Inflammatory macrophage treated with lipopolysaccharide for 1 hour (primary cell): ENCODE results near the gene CD300LG.
"Not testable (repeated sequence)": the region's sequence is repeated elsewhere in the genome, so short reads cannot be mapped to it uniquely, and the experiment has no call there.

Experiments used
- DNase-seq, 2 donors: peaks; one replicate each; pipeline ENCODE4 v3.0.0-alpha.2; 2020 to 2022

CD300LG gene

DNA sequence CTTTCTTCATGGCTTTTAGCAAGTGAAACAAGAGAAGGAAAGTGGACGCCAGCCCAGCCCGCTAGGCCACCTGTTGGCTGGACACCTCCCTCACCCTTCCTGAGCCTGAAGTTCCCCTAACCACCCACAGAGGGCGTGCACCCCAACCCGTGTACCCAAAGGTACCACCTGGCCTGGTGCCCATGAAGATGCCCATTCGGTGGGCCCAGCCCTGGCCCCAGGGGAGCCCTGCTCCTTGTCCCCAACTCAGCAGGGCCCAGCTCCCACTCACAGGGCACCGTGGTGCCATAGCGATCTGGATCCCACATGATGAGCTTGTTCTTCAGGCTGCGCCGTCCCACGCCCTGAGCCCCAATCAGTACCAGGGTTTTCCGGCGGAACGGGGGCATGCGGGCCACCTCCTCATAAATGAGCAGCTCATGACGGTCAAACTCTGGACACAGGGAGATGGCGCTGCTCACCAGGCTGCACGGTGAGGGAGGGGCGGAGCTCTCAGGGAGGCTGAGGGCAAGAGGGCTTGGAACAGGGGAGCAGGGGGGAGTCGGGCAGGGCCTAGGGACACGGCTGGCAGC lies 33.5 kb downstream of the CD300LG start:
- DNase-seq: peak in 1 of 2 donors; percentile 20

DNA sequence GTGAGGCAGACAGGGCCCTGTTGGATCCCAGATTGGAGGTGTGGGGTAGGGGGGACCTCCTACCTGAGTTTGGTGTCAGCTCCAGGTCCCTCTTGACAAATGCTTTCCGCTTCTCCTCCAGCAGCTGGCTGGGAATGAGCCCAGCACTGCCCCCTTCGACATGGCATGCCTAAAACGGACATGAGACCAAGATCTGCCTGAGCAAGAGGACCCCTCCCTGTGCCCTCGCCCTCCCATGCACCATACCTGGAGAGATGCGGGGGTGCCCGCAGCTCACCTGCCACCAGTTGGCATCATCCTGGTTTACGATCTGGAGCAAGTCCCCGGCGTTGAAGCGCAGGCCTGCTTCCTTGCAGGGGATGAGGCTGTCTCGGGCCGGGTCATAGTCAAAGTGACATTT lies 34.2 kb downstream of the CD300LG start:
- DNase-seq: no peak

DNA sequence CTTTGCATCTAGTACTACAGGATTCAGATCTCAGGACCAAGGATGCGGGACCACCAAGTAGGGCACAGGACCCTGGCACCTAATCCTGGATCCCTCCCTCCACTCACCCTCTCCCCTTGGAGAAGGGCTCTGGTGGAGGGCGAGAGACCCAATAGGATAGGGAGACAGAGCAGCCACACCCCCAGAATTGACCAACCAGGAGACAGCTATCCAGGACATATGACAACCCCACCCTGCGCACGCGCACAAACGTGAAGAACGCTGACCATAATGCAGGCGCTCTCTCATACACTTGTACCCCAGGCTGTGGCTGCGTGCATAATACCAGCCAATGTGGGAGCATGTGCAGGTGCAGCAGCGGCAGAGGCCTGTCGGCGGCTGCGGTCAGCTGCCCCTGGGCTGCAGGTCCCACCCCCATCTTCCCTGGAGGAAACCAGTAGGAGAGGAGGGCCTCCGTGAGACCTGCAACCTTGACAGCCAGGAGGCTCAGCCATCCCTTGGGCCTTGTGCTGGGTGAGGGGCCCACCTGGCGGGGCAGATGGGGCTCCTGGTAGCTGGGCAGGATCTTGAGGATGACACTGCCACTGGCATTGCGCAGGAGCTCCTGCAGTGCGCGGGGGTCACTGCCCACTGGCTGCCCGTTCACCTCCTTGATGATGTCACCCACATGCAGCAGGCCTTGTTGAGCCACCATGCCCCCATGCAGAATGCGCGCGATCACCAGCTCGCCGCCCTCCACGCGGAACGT lies 35.0 kb downstream of the CD300LG start:
- no peak for DNase-seq

DNA sequence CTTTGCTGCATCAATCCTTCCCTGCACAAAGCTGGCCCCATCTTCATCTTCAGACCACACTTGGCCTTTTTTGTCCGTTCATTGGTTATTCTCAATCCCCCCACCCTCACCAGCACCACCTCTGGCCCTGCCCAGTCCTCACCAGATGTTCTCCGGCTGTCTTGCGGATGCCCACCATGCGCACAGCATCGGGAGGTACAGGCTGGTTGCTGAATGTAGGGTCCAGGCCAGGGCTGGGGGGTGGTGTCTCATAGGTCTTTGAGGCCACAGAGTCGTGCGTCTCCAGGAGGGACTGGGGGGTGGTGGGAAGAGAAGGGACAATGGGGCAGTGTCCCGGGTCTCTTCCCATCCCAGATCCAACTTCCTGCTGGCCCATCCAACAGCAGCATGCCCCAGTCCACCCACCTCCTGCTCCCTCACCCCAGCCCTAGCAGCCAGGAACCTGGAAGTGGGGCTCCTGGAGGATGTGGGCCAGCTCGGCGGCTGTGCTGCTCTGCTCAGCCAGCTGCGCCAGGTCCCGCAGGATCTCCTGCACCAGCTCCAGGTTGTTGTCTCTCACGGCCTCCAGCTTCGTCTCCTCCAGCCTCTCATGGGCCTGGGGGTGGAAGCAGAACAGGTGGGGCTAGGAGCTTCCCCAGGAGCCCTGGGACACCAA lies 35.9 kb downstream of the CD300LG start:
- DNase-seq: no peak

DNA sequence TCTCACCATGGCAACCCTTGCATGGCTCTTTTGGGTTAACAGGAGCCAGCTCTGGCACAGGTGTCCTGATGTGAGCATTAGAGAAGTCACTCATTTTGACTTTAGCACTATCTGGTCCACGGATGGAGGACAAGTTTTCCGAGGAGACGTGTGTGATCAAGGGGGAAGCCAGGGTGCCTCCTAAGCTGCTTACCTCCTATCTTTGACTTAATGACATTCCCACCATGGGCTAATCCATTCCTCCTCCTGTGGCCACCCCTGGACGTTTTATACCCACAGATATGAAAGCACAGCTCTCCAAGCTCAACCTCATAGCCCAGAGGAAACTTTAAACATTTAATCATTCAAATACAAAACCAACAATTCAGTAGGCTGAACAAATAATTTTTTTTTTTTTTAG lies 41.6 kb downstream of the CD300LG start:
- DNase-seq: no peak

DNA sequence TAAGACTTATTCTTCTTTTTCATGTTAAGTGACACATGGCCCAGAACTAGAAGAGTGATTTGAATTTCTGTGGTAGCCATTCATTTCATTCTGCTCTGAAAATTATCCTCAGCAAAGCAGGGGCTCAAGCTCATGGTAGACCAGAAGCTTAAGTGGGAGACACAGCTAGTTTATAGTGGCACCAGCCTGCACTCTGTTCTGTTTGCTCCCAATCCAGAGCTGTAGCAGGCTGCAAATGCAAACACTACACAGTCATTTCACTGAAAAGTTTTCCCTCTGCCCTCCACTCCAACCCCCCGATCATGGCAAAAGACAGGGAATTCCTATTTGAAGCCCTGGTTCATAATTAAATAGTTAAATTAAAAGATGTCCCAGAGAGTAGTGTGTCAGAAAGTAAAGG lies 43.3 kb downstream of the CD300LG start:
- DNase-seq: no peak

DNA sequence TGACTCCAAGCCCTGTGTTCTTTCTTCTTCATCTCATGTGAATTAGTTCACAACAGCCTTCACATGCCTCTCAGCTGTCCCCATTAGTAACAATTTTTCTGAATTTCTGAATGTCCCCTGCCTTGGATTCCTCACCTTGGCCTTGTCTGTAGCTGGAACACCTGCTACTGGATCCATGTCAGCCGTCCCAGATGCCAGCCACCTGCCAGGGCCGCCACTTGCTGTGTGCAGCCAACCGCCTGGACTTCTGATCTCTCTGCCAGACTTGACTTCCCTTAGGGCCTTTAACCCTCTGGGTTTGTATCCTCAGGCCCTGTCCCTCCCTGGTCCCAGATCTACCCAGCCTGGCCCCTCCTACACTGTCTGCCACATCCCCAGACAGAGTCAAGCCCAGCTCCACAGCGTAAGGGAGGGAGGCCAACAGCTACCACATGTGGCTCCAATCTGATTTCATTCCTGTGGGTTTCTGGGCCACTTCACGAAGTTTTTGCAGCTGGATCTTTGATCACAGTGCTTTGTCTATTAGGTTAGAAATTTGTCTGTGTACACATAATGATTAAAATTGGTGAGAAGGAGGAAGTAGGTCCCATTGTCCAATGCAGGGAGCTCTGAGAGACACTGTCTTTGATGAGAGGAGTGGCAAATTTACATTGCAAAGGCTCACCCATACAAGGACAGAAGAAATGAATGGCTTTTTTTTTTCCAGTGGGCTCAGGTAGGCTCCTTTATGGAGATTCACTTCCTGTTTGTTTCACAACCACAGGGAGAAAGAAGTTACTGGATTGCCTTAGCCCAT lies 45.1 kb downstream of the CD300LG start:
- no peak for DNase-seq

DNA sequence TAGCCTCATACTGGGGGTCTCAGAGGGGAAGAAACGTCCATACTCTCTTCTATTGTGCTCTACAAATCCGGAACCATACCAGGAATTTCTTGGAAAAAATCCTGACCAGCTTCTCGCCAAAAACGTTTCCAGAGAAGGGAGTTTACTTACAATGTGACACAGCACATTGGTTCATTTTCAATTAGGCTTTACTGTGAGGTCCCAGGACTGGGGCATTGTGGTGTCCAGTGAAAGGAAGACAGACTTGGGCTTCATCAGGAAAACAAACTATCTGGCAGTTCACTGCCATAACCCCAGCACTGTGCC lies 45.6 kb downstream of the CD300LG start:
- no peak for DNase-seq

DNA sequence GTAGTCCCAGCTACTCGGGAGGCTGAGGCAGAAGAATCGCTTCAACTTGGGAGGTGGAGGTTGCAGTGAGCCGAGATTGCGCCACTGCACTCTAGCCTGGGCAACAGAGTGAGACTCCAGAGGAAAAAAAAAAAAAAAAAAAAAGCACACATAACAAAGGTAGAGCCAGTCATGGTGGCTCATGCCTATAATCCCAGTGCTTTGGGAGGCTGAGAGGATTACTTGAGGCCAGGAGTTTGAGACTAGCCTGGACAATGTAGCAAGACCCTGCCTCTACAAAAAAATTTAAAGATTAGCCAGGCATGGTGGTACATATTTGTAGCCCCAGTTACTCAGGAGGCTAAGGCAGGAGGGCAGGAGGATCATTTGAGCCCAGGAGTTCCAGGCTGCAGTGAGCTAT lies 47.5 kb downstream of the CD300LG start:
- not testable (repeated sequence) for DNase-seq

DNA sequence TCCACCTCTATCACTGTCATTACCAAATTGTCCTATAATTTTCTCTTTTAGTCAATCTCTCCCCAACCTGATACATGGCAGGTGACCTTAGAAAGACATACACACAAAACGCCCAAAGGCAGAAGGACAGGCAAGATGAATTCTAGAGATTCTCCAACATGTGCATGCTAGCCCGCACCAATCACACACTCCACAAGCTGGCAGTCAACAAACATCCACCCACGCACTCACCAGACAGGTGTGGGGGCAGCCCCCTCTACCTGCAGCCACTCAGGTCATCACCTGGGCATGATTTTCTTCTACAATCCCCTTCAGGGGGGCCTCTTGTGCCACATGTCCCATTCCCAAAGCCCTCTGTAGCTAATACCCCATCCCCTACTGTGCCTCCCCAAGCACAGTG lies 50.9 kb downstream of the CD300LG start:
- no peak for DNase-seq

DNA sequence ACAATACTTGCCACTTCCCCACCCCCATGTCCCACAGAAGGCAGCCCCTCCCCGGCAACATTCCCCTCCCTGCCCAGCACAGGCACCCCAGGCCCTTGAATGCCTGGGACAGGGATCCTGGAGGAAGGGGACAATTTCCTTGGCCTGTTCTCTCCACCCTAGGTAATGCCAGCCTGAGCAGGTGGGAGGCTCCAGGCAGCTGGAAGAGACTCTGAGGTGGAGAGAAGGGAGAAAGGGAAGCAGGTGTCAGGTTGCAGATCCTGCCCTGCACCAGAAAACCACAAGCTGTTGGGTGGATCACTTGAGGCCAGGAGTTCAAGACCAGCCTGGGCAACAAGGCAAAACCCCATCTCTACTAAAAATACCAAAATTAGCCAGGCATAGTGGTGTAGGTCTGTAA lies 51.5 kb downstream of the CD300LG start:
- DNase-seq: no peak

DNA sequence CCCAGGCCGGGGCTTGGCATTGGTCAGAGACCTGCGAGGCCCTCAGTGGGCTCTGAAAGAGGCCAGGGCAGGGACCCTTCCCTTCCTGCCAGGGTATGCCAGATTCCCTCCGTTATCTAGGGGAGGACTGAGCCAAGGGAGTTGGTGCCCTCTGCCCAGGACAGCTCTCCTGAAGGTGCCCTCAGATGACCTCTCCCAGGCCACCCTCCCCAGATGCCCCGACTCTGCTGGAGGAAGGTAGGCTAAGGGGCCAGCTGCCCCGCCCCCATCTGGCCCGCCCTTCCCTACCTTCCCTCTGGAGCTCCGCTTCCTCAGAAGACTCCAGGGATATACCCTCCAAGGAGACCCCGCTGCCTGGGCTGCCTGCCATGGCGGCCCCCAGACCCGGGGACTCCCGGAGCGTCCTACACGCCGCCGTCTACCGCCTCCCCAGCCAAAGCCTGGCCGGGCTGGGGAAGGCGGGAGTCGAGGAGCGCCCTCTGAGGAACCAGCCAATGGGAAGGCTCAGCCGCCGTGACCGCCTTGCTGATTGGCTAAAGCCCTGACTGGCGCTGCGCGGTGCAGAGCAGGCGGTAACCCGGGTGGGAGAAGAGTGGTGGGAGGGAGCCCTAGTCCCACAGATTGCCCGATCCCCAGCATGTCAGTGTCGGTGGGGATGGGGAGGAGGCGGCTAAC lies 53.3 kb downstream of the CD300LG start:
- peak; percentile 66 to 90 for DNase-seq

DNA sequence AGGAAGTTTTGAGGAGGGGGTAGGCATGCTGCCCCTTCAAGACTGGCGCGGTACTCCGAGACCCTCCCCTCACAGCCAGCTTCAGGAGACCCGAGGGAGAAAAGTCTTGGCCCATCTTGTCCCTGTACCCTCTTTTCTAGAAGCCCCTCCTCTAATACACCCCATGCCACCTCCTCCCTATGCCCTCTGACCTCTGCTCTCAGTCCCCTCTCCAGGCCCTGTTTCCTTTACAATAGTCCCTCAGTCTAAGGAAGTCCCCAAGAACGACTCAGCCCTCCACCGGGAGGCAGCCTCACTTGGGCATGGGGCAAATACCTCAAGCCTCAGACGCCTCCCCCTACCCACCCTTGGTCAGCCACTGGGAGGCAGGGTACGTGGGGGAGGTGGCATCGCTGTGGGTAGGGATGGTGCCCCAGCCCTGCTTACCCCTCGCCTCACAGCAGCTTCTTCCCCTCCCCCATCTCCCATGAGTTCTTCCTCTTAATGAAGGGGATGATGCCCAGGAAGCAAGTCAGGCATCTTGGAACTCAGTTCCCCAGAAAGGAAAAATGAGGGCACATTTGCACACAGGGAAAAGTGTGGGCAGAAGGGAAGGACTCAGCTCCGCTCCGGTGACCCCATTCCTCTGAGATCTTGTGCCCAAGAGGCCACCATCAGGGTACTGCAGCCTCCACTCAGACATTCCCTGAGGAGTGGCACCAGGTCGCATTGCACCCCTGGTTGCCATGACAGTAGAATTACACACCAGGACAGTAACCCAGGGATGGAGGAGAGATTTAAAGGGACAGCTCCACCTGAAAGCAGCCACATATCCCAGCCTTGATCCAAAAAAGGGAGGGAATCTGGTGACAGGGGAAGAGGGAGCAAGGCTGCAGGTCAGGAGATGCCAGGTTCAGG lies 54.1 kb downstream of the CD300LG start:
- DNase-seq: no peak

DNA sequence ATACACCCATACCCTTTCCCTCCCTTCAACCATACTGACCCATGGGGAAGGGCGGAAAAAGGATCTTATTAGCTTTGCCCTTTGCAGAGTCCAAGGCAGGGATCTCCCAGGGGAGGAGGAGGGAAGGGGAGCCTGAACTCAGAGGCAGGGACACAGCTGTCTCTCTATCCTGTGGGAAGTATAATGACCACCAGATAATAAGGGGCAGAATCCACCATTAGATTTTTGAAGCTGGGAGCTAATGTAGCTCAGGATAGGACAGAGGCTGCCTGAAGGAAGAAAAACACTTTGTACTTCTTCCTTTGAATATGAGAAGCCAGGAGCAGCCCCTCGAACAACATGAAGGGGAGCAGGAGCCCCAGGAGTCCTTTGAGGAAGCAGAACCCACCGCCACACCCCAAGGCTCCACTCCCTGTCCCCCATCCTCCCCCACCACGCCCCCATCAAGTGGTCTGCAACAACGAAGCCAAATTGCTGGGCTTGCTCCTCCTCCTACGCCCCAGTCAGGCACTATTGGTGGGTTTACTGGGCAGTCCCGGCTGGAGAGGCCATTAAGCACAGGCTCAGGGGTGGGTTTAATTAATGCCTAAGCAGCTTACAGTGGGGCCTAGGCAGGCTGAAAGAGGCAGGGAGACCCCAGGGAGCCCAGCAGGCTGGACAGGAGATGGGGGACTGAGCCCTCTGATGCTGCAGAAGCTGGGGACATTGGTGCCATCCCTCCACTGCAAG lies 55.0 kb downstream of the CD300LG start:
- DNase-seq: no peak

DNA sequence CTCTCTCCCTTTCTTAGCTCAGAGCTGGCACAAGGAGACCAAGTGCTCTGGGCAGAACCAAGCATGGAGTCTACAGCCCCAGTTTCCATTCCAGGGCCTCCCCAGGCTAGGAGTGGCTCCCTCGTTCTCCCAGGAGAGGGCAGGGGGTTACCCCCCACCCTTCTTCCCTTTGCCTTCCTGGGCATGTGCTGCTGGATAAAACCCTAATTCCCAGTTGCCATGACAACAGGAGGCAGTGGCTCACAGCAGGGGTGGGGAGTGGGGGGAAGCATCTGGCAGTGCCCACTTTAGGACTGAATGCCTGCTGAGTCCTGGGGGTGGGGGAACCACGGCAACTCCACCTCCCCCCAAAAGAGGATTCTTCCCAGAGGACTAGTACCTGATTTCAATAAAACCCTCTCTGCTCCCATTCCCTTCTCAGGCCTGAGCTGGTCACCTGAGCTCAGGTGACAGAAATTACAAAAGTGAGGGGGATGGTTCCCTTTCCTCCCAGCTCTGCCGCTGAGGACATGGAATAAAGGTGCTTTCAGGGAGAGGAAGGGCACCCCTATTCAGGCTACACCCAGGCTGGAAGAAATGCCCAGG lies 58.5 kb downstream of the CD300LG start:
- no peak for DNase-seq

DNA sequence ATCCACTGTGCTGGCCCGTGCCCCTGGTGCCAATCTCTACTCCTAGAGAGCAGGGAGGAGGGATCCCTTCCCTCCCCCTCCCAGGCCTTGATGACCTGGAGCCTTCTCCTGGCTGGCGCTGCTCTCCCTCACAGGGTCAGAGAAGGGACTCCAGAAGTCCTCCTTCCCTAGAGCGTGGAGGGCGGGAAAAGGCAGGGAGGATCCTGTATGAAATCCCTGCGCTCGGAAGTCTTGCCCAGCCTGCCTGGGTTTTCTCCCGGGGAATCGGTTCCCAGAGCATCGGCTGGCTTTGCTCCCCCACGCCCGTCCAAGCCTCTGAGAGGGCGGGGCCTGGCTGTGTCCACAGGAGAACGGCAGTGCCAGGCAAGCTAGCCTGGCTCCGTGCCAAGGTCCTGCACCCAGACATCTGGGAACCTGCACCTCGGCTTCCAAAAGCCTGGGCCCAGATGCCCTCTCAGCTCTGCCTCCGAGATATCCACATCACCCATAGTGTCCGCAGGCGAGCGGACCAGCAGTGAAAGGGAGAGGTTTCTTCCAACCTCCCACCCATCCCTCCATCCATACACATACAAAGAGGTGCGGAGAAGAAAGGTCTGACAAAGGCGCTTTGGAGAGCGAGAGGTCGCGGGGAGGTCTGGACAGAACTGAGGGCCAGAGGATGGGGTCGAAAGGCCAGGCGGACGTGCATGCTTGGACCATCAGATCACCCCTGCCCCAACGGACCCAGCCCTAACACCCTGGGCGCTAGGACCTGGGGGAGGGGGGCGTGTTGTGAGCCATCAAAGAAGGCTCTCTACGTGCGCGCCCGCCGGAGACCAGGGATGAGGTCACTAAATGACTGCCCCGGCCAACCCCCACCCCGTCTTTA lies 59.2 kb downstream of the CD300LG start:
- DNase-seq: no peak

DNA sequence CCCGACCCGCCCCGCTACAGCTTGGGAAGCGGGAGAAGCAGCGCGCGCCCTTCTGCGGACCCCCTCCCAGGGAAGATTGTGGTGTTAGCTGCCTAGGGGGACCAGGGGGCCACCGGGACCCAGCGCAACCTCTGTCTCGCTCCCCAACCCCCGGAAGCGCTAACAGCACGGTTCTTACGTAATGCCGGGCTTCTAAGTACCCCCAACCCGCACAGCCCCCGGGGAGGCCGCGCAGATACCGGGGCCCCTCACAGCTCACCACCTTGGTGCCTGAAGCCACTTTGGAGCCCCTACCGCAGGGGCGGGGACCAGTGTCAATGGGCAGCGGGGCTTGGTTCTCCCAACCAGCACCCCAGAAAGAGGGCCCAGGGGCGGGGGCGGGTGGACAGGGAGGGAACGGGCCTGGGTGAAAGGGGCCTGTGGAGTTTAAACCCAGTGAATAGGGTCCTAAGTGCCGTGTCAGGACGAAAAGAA lies 60.0 kb downstream of the CD300LG start:
- DNase-seq: no peak

DNA sequence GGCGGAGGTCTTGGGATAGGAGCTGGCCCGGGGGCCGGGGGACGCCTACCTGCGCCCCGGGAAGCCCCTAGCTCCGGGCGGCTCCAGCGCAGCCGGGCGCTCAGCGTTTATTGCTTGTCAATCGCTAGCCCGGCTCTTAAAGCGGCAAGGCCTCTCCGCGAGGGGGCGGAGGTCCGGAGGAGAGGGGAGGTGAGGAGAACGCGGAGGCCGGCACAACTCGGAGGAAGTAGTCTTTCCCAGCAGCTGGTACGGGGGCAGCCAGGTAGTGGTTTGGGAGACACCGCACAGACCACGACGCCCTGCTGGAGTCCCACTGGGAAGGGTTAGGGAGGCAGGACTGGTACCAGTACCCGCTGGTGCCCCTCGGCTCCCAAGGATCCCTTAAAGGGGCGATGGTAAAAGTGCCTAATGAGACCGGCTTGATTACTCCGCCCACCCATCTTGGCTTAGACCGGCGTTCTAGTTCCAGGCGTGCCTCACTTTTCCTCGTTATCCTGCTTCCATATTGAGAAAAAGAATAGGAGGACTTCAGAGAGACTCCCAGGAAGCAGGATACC lies 60.5 kb downstream of the CD300LG start, which contains the start of gene MPP2:
MPP2 (minus strand) TSS at position 112 of the 557 bp plus-strand sequence. CDS start 3,076 bp downstream, outside the sequence.
- DNase-seq: no peak
